Muscle of leg (tissue), 11 donors: ENCODE results near the gene SCN7A. TPM values are rescaled to one million over a fixed set of nuclear protein-coding genes. Genes with fewer than 3 reads are reported as not detected.
A peak's percentile ranks its signal among the peaks of the same experiment; 100 is the strongest.

Experiments used
- DNase-seq: peaks from one replicate; pipeline ENCODE4 v3.0.0; 2013
- H3K27ac ChIP-seq: one replicate; pipeline ENCODE4 v1.5.1; 2013; ENCODE audit warnings: mild to moderate bottlenecking, low read length, control low read depth
- H3K27me3 ChIP-seq: one replicate; pipeline ENCODE4 v1.6.1; 2013; ENCODE audit warnings: low read length; ENCODE audit not compliant: control insufficient read depth, insufficient read depth
- H3K36me3 ChIP-seq: one replicate; pipeline ENCODE4 v1.6.1; 2013; ENCODE audit warnings: low read length; ENCODE audit not compliant: control insufficient read depth, insufficient read depth
- H3K4me1 ChIP-seq: one replicate; pipeline ENCODE4 v1.6.1; 2013; ENCODE audit warnings: low read length; ENCODE audit not compliant: control insufficient read depth, insufficient read depth
- H3K4me3 ChIP-seq: one replicate; pipeline ENCODE4 v1.5.1; 2013; ENCODE audit warnings: low read length, control low read depth
- H3K9me3 ChIP-seq: replicated peaks from 2 replicates; pipeline ENCODE4 v1.6.1; 2013; ENCODE audit warnings: low read depth, low read length; ENCODE audit not compliant: control insufficient read depth
- WGBS: methylation state at CpG from one replicate; pipeline ENCODE4 v1.1.5; 2013; ENCODE audit warnings: missing lambda C conversion rate; ENCODE audit not compliant: insufficient coverage; 5-methylcytosine and 5-hydroxymethylcytosine counted together
- polyA plus RNA-seq, 8 donors: library from polyadenylated mRNA; unstranded; fragments of 120-200 nt; gene quantifications; one replicate each; pipeline versions ENCODE4 v1.2.1 to v1.2.3, GENCODE V29; 2013; ENCODE audit warnings: inconsistent platforms in 1 of 8, low replicate concordance in 1 of 8; ENCODE audit not compliant: insufficient read length in 8 of 8, insufficient read depth in 1 of 8
- total RNA-seq: library from RNA; stranded (reverse); fragments of 120-200 nt; gene quantifications from one replicate; pipeline ENCODE4 v1.2.4, GENCODE V29; 2013

SCN7A gene
- total and polyA plus RNA-seq, 9 donors = 32.9 to 83.2 (median 57.8) TPM

- no CpG with 5 or more reads among the region's 1 CpG for WGBS
- H3K4me1 ChIP-seq = no peaks in the 10 kb centered on the region
- no peak overlapping the region for H3K27ac ChIP-seq
- H3K9me3 ChIP-seq = no peaks in the 10 kb centered on the region
- DNase-seq = no peak
- no peaks in the 10 kb centered on the region for H3K27me3 ChIP-seq
- no peak overlapping the region for H3K4me3 ChIP-seq
- peaks cover 2% of the 10 kb centered on the region for H3K36me3 ChIP-seq
These were observed 59.6 kb downstream of the SCN7A start for GRCh38 chr2:166434491-166434890.

- H3K4me3 ChIP-seq = no peak overlapping the region
- H3K4me1 ChIP-seq = no peaks in the 10 kb centered on the region
- no peaks in the 10 kb centered on the region for H3K9me3 ChIP-seq
- no CpG with 5 or more reads among the region's 1 CpG for WGBS
- peaks cover 2% of the 10 kb centered on the region for H3K36me3 ChIP-seq
- no peak overlapping the region for H3K27ac ChIP-seq
- DNase-seq = no peak
- no peaks in the 10 kb centered on the region for H3K27me3 ChIP-seq
These were observed 60.6 kb downstream of the SCN7A start for GRCh38 chr2:166433457-166433856.

- no CpG with 5 or more reads among the region's 1 CpG for WGBS
- H3K27ac ChIP-seq = no peak overlapping the region
- H3K9me3 ChIP-seq = no peaks in the 10 kb centered on the region
- no peaks in the 10 kb centered on the region for H3K4me1 ChIP-seq
- no peak overlapping the region for H3K4me3 ChIP-seq
- no peak for DNase-seq
- no peaks in the 10 kb centered on the region for H3K27me3 ChIP-seq
- H3K36me3 ChIP-seq = no peaks in the 10 kb centered on the region
These were observed 61.7 kb downstream of the SCN7A start for GRCh38 chr2:166432331-166432730.

GRCh38 chr2:166424841-166425240 lies 69.2 kb downstream of the SCN7A start:
- H3K4me3 ChIP-seq = no peak overlapping the region
- DNase-seq = no peak
- no CpG with 5 or more reads among the region's 5 CpGs for WGBS
- H3K27me3 ChIP-seq = no peaks in the 10 kb centered on the region
- H3K4me1 ChIP-seq = no peaks in the 10 kb centered on the region
- H3K27ac ChIP-seq = no peak overlapping the region
- no peaks in the 10 kb centered on the region for H3K36me3 ChIP-seq
- H3K9me3 ChIP-seq = no peaks in the 10 kb centered on the region

GRCh38 chr2:166419616-166419934 lies 74.5 kb downstream of the SCN7A start:
- no peaks in the 10 kb centered on the region for H3K36me3 ChIP-seq
- H3K27me3 ChIP-seq = no peaks in the 10 kb centered on the region
- no peak overlapping the region for H3K27ac ChIP-seq
- WGBS = 80% methylated on average over 1 of the region's 2 CpGs
- H3K4me1 ChIP-seq = no peaks in the 10 kb centered on the region
- peak; percentile 14 for DNase-seq
- no peak overlapping the region for H3K4me3 ChIP-seq
- H3K9me3 ChIP-seq = no peaks in the 10 kb centered on the region

- no CpG with 5 or more reads among the region's 5 CpGs for WGBS
- H3K9me3 ChIP-seq = no peaks in the 10 kb centered on the region
- no peak for DNase-seq
- no peak overlapping the region for H3K4me3 ChIP-seq
- H3K27me3 ChIP-seq = no peaks in the 10 kb centered on the region
- no peak overlapping the region for H3K27ac ChIP-seq
- H3K4me1 ChIP-seq = no peaks in the 10 kb centered on the region
- H3K36me3 ChIP-seq = no peaks in the 10 kb centered on the region
These were observed 75.0 kb downstream of the SCN7A start for GRCh38 chr2:166418853-166419615.

GRCh38 chr2:166417669-166418068 lies 76.4 kb downstream of the SCN7A start:
- H3K9me3 ChIP-seq = no peaks in the 10 kb centered on the region
- no peak overlapping the region for H3K27ac ChIP-seq
- no peaks in the 10 kb centered on the region for H3K36me3 ChIP-seq
- no peaks in the 10 kb centered on the region for H3K4me1 ChIP-seq
- WGBS = no CpG with 5 or more reads among the region's 2 CpGs
- peak; percentile 58 for DNase-seq
- no peak overlapping the region for H3K4me3 ChIP-seq
- no peaks in the 10 kb centered on the region for H3K27me3 ChIP-seq

- H3K4me1 ChIP-seq = no peaks in the 10 kb centered on the region
- peaks cover 2% of the 10 kb centered on the region for H3K36me3 ChIP-seq
- WGBS = no CpG with 5 or more reads among the region's 1 CpG
- no peak overlapping the region for H3K4me3 ChIP-seq
- DNase-seq = peak; percentile 8
- H3K27me3 ChIP-seq = no peaks in the 10 kb centered on the region
- H3K27ac ChIP-seq = no peak overlapping the region
- H3K9me3 ChIP-seq = no peaks in the 10 kb centered on the region
These were observed 80.8 kb downstream of the SCN7A start for GRCh38 chr2:166413255-166413654.

- Histone ChIP-seq H3K9me3 (no peaks in the 10 kb centered on the region), H3K27ac (no peak overlapping the region), H3K4me1 (no peaks in the 10 kb centered on the region), H3K27me3 (no peaks in the 10 kb centered on the region), H3K4me3 (no peak overlapping the region), H3K36me3 (peaks cover 2% of the 10 kb centered on the region)
- 55% methylated on average over 2 of the region's 6 CpGs for WGBS
- no peak for DNase-seq
These were observed 82.4 kb downstream of the SCN7A start for GRCh38 chr2:166411473-166412230.

- Histone ChIP-seq H3K27ac (no peak overlapping the region), H3K36me3 (peaks cover 4% of the 10 kb centered on the region), H3K9me3 (no peaks in the 10 kb centered on the region), H3K27me3 (no peaks in the 10 kb centered on the region), H3K4me1 (no peaks in the 10 kb centered on the region), H3K4me3 (no peak overlapping the region)
- DNase-seq = no peak
- no CpG with 5 or more reads among the region's 7 CpGs for WGBS
These were observed 83.1 kb downstream of the SCN7A start for GRCh38 chr2:166410828-166411472.
